B cell (primary cell): Measurements from ENCODE around the gene NUP58.
"Not testable (repeated sequence)": the region's sequence is repeated elsewhere in the genome, so short reads cannot be mapped to it uniquely, and the experiment has no call there.

Source experiments
- EZH2 ChIP-seq: IDR thresholded peaks from 2 replicates; pipeline ENCODE4 v1.6.1; 2012; ENCODE audit warnings: borderline replicate concordance, low read depth, mild to moderate bottlenecking, moderate library complexity, low read length; ENCODE audit not compliant: insufficient read depth, poor library complexity, severe bottlenecking
- TF ChIP-seq, protein P1 (sequence below): fragments of 200-600 bp; IDR thresholded peaks from one replicate; pipeline ENCODE4 v1.8.0; 2022; ENCODE audit warnings: antibody characterized with exemption, mild to moderate bottlenecking

DNA sequence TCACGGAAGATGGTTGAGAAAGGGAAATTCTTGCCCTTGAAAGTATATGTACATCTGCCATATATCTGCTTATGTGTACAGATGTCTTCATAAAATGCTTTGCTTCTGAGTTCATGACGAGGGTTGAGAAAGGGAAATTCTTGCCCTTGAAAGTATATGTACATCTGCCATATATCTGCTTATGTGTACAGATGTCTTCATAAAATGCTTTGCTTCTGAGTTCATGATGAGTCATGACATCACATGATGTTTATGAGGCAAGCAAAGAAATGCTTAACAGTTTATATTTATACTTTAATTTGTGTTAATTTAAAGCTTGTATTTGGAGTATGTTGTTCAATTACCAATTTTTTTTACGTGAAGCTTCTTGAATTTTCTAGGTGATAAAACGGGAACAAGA is 17.5 kb downstream of the NUP58 start:
- TF ChIP-seq, protein P1, sequence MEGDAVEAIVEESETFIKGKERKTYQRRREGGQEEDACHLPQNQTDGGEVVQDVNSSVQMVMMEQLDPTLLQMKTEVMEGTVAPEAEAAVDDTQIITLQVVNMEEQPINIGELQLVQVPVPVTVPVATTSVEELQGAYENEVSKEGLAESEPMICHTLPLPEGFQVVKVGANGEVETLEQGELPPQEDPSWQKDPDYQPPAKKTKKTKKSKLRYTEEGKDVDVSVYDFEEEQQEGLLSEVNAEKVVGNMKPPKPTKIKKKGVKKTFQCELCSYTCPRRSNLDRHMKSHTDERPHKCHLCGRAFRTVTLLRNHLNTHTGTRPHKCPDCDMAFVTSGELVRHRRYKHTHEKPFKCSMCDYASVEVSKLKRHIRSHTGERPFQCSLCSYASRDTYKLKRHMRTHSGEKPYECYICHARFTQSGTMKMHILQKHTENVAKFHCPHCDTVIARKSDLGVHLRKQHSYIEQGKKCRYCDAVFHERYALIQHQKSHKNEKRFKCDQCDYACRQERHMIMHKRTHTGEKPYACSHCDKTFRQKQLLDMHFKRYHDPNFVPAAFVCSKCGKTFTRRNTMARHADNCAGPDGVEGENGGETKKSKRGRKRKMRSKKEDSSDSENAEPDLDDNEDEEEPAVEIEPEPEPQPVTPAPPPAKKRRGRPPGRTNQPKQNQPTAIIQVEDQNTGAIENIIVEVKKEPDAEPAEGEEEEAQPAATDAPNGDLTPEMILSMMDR: not testable (repeated sequence)
- TF ChIP-seq EZH2: not testable (repeated sequence)
